T1000 (cell line): Measurements from ENCODE around the gene STAC.
"Not testable (repeated sequence)": the region's sequence is repeated elsewhere in the genome, so short reads cannot be mapped to it uniquely, and the experiment has no call there.

Source experiments
- DNase-seq: peaks from one replicate; lab custom pipeline; 2025; ENCODE audit warnings: mixed read lengths; lab: John Stamatoyannopoulos, UW

STAC gene

DNA sequence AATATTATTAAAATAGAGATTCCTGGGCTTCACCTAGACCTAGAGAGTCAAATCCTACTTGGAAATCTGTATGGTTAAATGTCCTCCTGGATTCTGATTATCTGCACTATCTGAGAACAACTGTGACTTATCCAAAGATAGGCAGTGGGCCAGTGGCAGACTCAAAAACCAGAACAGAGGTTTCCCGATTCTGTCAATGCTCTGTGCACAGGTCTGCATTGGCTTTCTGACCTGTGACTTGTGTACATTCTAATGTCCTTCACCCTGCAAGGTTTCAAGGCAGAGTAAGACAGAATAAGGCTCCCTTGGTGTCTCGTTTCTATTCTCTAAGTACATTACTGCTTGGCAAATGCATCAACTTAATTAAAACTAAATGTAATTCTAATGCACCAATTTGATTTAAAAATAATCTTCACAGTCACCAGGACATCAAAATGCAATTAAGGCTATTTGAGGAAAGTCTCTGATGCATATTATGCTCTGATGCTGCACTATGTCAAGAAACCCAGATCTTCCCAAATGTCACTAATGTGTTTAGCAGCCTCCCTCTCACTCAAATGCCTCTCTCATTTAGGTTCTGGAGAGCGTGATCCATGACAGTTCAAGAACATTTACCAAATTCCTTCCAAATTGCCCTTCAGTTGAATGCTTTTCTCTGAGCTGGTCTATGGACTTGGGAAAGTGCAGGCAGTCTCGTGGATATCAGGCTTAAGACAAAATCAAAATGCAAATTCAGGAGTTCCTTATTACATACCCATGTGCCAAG is 140.1 kb downstream of the STAC start:
- no peak for DNase-seq

DNA sequence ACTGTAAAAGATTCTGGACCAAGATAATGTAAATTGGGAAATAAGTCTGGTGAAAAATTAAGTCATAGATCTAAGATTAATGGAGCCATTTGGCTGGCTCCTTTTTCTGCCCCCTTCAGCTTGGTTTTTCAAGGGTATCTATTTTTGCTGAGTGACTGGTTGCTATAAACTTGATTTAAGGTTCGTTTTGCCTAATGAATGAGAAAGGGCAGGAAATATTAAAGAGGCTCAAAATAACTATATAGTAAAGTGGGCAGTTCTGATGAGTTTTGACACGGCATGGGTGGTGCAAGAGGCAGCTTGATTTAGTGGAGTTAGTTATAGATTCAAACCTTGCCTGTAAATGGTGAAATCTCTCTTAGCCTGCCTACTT is 140.7 kb downstream of the STAC start:
- no peak for DNase-seq

DNA sequence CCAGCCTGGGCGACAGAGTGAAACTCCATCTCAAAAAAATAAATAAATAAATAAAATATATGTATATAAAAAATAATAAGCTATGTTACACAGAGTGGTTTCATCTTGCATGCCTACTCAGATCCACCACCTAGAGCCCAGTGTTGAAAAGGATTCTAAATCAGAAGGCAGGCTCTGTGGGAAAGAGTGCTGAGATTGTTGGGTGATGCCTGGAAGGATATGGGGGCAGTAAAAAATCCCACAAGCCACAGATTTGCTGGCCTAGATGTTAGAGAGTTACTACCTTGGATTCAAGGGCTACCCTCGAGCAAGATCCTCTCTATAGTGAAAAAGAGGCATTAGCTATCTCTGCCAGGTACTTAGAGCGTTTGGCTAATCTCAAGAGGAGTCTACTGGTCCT is 144.3 kb downstream of the STAC start:
- DNase-seq = peak; percentile 20

DNA sequence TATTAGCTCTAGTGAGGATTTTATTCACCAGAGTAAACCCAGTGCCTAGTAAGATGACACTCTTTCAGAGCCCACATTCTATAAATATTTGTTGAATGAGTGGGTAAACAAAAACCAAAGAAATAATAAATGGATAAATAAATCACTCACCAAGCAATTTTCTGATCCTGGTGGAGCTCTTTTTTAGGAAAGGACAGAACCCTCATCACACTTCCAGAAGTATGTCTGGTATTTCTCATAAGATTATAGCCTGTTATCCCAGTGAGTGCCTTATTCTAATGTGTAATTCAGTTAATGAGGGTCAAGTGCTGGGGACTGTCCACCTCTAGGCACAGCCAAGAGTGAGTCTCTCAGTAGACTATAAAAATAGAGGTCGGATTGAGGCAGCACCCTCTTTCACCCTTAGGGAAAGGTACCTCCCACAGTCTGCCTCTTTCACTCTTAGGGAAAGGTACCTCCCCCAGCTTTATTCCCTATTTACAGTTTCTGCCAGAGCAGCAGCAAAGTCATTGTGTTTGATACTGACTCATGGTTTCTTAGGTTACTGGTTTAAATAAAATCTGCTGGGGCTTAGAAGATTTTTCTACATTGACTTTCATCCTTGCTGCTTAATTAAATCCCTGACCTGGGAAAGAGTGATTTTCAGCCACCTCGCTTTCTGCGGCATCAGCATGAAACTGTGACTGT is 145.0 kb downstream of the STAC start:
- peak; percentile 60 for DNase-seq

DNA sequence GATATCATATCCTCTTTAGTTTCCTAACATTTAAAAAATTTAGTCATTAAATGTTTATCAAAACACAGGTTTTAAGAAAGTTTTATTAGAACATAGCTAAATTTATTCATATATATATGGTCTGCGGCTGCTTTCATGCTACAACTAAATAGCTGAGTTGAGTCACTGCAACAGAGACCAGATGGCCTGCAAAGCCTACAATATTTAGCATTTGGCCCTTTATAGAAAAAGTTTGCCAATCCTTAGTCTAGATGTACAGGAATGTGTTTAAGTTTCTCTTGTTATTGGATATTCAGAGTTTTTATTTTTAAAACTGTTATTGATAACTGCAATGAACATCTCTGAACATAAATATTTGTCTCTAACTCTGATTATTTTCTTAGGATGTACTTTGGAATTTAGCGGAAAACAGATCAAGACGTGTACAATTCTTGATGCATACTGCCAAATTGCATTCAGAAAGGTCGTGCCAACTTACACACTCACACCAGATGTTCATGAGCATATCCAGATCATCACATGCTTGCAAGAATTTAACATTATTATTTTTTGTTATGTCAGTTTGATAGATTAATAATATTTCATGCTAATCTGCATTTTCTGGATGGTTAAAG is 157.9 kb downstream of the STAC start:
- DNase-seq = no peak

DNA sequence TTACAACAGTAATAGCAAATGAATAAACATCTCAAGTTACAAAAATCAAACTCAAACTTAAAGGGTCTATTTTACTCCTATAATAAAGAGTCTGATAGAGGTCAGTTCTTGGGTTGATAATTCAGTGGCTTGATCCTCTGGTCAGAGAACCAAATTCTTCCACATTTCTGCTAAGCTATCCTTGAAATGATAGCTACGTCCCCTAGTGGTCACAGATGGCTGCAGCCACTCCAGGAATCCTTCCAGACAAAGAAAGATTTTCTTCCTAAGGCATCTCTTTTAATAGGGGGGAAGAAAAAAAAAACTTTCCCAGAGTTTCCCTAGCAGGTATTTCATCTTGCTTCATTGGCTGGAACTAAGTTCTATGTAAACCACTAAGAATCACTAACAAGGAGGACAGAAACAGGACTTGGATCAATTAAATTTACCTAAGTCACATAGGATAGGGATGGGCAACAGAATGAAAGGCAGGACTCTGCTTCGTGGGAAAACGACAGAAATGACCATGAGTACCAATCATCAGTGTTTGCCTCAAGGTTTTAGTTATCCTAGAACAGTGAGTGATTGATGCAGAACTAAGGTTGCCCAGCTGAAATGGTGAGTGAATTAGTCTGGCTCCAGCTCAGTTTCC is 160.7 kb downstream of the STAC start:
- DNase-seq = no peak

DNA sequence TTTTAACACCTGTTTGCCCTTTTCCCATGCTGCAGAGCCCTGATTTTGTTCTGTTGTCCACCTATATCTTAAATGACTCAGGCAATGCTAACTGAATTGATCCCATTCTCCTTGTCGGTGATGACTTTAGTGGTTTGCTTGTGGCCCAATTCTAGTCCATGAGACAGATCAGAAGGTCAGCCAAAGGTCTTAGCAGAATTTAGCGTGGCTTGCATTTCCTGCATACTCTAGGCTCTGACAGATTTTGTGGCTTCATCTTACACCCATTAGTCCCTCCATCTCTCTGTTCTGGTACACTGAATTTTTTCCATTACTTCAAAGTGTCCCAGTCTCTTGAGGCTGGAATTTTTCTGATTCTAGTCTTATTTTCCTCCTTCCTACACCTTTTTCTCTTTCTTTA is 161.9 kb downstream of the STAC start:
- no peak for DNase-seq

DNA sequence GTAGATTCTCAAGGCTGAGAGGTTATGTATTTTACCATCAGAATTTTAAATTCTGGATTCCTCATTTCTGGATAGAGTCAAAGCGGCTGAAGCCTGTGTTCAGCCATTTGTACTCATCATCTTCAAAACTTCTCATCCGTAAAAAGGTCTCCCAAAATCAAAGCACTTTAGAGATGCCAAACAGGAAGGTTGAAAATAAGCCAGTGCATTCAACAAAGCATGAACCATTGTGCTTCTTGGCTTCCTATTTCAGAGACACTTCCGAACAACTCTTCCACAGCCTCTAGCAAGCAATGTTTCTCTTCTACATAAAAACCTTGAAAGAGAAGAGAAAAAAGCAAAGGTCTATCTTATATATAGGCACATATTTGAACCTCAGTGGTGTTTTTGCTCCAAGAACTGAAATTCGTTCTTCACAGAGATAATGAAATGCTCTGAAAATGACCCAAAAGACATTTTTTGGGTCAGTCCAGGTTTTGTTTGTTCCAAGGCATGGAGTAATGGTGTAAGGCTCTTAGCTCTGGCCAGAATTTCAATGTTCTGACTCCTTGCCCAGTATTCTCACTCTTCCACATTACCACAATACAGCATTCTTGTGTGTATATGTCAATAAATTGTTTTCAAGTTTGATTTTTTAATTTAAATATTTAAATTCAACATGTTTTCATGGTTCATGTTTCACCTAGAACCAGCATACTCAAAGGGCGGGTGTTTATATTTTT is 163.1 kb downstream of the STAC start:
- no peak for DNase-seq

DNA sequence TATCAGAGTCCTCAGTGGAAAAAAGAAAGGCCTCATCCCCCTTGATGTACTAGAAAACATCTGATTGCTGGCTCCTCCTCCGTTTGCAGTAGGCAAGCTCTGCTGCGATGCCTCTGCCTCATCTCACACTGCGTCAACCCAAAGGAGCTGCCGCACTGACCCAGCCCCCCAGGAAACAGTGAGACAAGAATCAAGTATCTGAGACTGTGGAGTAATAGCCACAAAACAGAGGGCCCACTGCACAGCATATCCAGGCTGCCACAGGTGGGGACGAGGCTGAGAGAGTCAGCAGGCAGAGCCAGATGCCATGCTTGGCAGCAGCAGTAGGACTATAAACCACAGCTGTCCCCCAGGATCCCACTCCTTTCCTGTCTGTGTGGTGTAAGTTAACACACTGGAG is 165.9 kb downstream of the STAC start:
- DNase-seq = no peak

DNA sequence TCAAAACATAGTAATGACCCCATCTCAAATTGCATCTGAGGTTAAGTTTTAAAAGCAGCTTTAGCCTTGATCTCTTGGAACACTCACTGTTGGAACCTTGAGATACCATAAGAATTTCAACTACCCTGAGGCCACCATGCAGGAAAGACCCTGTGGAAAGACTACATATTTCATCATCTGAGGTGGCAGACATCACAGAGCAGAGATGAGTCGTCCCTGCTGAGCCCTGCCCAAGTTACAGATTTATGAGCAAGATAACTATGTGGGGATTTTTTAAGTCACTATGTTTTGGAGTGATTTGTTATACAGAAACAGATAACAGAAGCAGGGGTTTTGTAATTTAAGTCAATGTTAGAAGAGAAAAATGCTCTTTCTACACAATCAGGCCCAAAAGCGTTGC is 168.4 kb downstream of the STAC start:
- no peak for DNase-seq

DNA sequence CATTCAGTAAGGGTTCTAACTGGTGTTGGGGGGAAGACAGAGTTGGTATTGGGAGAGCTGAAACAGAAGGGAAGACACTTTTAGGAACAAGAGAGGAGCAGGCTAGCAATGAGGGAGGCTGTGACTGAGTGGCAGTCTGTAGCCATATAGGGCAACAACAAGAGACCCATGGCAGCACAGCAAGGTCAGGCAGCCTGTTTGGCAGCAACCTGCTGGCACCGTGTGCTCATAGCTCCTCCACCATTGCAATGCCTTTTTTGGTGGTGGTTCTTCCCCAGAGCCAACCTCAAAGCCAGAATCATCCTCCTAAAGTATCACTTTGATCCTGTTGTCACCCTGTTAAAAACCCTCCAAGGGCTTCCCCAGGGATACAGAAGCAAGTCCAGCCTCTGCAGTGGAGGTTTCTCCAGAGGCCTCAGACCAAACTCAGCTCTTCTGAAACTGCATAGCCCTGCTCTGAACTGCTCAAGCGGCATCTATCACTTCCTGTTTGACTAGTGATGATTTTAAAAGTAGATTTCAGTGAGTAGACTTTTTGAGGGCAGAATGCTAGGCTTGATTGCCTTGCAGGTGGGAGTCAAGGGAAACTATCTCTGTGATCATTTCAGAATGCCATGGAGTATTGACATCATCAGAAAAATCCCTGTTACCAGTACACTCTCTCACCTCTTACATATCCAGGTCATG is 176.9 kb downstream of the STAC start:
- DNase-seq = no peak

DNA sequence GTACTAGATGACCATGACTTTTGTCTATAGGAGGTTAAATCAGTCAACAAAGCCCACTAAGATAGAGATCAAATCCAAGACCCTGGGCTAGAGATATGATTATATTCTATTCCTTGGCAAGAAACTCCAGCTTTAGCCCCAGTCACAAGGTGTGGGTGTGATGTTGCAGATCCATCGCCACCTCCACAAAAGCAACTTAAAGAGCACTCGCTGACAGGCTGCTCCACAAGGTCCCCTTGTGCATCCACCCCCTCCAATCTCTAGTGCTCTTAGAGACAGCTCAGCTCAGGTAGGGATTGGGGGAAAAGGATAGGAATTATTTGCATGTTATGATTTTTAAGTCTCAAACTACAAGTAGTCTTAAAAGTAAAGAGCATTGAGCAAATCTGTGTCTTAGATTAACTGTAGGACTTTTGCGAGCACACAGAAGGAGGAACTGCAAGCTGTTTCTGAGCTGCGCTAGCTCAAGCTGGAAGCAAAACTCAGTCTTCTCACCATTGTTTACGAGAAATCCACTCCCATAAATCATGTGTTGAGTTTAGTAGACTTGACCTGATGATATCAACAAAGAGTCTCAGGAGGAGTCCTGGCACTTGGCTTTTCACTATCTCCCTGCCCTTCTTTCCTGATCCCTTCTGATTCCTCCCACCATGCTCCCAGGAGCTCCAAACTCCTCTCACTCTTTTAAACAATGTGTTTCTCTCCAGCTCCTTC is 177.6 kb downstream of the STAC start:
- DNase-seq = no peak

DNA sequence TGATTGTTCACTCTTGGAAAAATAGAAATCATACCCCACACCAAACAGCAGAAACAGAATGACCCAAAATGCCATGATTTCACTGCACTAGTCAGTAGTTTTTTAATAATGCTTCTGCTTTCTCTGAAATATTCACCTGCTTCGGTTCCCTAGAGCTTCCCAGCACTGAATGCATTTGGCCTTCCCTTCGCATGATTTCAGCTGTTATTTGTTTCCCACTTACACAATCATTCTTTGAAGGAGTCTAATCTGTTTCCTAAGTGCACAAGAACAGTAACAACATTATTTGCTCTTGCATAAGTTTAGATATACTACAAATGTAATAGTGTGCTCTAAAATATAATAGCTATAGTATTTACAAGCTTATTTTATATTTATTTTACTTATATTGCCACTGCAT is 178.7 kb downstream of the STAC start:
- DNase-seq = no peak

DNA sequence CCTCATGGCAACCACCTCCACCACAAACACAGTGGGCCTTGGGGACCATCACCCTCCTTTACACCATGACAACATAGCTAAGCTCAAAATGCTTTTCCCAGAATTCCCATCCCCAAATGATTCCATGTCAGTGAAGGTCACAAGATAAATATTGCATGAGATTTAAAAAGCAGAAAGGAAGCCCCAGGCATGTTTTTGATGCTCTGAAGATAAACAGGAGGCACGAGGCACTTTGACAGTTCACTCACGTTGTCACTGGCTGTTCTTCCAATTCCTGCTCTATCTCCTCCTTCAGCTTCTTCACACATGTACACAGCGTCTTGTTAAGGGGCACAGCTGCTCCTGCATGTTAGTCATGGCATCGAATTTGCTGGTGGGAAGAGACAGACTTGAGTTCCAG is 180.4 kb downstream of the STAC start:
- no peak for DNase-seq

DNA sequence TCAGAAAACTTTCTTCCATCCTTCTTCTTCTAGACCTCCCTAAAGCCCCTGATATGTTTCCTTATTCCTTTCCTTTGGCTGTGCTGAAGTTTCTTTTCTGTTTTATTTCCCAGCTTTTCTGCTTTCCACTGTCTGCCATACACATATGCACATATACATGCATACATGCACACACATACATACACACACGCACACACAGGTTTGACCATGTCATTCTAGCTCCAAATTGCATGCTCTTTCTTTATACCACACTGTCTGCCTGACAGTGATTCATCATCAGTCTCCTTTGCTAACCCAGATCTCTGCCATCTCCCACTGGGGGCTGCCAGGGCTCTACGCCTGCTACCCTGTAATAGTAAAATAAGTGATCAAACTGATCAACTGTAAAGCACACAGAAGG is 181.3 kb downstream of the STAC start:
- no peak for DNase-seq

DNA sequence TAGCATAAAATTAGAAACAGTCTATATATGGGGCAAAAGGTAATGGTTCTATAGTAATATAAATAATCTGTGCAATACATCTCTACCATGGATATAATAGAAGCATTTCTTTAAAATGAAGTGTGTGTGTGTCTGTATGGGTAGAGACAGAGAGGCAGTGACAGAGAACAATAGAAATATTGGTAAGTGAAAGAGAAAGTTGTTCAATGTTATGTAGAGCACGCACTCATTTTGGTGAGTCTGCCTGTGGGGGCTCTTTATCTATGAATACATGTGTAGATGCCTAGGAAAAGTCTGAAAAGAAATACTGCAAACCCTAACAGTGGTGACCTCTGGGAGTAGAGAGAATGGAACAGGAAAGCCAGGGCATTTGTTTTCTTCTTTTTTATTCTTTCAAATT is 182.6 kb downstream of the STAC start:
- no peak for DNase-seq

DNA sequence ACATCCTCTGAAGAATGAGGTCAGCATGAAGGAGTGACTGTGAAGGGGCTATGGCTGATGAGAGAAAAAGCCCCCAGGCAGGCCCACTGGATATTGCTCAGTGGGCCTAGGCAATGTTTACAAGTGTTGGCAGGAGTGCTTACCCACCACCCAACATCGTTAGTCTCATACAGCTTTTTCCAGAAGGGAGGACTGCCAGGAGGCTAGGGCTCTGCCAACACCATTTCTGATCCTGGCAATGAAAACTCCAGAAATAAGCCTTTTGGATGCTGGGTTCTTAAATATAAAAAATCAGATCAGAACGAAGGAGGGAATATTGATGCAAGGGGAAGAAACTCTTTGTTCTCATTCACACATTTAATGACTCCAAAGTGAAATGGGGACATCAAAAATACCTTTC is 194.9 kb downstream of the STAC start:
- DNase-seq = no peak

DNA sequence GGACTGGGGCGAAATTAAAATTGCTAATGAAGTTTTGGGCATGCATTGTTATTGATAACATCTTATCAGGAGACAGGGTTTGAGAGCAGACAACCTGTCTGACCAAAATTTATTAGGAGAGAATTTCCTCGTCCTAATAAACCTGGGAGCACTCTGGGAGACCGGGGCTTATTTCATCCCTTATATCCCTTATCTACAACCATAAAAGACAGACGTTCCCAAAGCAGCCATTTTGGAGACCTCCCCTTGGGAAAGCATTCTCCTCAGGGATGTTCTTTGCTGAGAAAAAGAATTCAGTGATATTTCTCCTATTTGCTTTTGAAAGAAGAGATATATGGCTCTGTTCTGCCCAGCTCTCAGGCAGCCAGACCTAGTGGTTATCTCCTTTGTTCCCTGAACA is 198.1 kb downstream of the STAC start:
- DNase-seq = not testable (repeated sequence)

DNA sequence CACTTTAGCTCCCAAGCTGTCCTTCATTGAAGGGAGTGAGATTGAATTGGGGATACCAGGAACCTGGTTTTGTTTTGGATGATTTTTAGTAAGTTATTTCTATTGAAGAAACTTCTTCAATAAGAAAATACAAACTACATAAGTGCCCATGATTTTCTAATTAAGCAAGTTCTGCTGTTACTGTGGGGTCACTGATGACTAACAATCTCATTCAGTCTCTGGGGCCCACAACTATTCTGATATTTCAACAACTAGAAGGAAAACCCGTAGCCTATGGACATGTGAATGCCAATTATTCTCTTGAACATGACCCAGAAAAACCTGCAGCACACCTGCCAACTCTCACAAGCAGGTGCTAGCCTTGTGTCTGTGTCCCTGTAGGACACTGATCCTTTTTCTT is 199.4 kb downstream of the STAC start:
- no peak for DNase-seq

DNA sequence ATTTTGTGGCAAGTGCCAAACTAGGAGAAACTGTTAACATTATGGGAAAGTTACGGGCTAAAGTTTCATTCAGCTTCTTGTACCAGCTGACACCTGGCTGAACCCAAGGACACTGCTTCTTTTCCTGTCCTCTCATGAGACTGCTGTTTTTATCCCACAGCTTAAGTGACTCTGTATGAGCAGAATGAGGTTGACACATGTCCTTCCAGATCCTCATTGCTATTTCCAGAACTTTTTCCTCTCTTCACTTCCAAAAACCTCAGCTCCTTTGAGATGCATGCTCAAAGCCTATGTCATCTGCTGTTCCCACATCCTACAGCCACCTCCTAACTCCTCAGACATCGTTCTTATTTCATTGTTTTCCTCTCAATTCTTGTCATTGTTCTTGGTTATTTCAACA is 200.4 kb downstream of the STAC start:
- no peak for DNase-seq

DNA sequence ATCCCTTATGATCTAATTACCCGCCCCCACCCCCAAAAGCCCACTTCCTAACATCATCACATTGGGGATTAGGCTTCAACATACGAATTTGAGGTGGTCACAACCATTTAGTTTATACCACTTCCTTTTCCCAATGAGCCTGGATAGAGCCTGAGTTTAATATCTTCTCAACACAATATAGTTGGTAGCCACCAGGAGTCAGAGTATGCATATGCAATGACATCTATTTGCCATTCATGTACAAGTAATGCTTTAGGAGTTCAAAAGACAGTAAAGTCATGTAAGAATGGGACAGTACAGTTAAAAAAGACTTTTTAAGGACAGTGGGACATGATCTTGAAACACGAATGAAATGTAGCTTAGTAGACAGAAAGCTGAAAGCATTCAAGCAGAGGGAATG is 211.7 kb downstream of the STAC start:
- no peak for DNase-seq
